GM18511 (cell line): Measurements from ENCODE around the gene THBD.

ENCODE experiments used
- ATAC-seq: cut with Tn5 transposase; IDR thresholded peaks from one replicate; pipeline ENCODE4 v1.9.1; 2021; ENCODE audit warnings: mild to moderate bottlenecking, moderate library complexity; ENCODE audit not compliant: unreplicated experiment

Gene THBD

DNA sequence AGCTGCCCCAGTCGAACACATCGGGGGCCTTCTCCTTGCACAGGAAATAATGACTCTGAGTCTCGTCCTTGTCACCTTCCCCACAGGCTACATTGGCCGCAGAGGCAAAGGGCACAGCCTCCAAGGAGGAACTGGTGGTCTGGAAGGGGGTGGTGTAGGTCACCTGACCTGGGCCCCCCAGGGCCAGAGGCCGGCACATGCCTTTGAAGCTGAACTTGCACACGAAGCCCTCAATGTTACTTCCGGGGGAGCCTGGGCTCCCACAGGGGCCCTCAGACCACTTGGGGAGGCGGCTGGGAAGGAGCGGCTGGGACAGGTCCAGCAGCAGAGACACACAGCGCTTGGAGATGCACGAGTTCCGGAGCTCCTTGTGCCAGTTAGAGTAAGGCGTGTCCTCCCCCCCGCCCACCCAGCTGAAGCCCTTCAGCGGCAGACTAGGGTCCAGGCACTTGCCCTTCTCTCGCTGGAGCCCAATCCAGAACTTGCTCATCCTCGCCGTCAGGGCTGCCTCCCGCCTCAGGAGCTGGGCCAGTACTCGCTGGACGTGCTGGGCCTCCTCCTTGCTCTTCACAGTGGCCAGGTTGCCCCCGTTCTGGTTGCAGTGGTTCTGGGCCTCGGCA is 36.1 kb upstream of the THBD start:
- no peak for ATAC-seq

DNA sequence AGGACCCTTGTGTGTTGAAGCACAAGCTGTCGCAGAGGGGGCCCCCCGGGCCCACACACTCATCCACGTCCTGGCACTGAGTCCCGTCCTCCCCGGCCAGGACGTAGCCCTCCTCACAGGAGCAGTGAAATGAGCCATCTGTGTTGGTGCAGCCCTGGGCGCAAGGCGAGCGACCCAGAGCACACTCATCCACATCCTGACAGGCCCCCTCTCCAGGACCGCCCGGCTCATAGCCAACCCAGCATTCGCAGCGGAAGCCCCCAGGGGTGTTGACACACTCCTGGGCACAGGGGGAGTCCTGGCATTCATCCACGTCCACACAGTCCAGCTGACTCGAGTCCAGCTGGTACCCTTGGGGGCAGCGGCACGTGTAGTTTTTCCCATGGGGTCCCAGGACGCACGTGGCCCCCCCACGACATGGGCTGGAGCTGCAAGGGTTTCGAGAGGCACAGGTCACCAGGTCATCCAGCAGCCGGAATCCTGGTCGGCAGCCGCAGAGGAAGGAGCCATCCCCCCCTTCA is 35.4 kb upstream of the THBD start:
- ATAC-seq: no peak

DNA sequence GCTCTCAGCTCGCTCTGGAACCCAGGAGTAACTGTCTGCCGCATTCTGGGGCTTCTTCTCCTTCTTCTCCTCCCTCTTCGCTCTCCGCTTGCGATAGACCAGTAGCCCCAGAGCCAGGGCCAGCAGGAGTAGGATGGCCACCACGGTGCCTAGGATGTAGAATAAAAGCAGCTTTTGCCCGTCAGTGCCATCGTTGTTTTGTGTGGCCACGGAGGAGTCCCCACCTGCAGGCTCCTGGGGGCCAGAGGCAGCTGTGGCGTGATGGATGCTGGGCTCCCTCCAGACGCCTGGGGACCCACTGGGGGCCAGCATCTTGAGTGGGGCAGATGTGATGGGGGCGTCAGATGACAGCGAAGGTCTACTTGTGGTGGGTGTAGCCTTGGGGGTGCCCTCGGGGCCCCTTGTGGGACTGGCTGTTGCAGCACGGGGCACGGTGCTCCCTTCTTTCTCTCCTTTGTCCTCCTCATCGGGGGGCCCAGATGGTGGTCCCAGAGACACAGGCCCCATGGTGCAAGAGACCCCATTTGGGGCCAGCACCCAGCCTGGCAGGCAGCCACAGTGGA is 34.9 kb upstream of the THBD start:
- ATAC-seq: no peak

DNA sequence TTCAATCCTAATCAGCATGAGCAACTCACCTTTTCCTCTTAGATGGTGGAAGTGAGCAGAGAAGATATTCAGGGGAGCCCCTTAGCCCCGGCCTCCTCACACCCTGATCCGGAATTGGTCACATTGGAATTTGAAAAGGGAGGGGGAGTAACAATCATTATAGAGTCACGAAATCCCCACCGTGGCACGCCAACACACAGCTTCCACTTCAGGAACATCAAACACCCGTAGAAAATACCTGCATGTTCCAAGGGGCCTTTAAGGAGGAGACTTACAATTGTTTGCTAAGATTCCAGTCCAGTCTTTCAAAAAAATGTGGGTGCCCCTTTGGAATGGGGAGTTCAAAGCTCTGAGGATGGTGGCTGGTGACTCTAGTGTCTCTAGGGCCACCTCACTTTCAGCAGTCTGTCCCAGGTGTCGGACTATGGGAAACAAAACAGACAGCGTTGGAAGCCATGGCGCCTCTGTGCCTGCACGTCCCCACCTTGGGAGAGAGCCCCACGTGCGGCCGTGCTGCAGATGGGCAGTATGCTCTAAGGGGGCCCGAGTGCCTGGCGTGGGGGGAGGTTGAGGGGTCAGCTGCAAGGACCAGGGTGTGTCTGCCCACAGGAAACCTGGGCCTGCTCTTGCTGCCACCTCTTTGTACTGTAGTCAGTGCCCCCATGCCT is 34.2 kb upstream of the THBD start:
- ATAC-seq: no peak

DNA sequence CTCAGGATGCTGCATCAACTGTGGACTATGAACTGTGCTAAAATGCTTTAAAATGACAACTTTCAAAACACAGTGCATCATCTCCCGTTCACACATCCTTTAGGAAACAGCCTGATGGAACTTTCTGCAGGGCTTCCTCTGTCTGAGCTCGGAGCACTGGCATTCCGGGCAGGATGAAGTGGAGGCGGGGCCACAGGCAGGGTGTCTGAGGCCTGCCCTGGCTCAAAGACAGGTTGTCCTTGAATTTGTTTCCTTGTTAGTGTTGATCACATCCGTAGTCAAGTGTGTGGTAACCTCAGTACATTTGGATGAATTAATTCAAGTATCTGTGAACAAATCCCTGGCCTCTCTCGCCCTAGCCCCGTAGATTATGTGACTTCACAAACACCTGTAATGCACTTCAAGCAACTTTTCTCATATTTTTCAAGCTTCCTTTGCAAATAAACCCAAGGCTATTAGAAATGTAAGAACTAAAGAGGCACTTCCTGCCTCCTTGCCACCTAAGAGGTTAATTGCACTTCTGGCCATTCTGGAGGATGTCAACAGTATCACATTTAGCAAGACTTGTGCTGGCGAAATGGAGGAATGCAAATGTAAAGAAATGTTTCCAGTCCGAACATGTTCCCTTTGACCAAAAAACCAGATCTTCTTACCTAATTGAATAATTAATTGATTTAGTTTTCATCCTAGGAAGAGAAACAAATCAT is 33.5 kb upstream of the THBD start:
- no peak for ATAC-seq

DNA sequence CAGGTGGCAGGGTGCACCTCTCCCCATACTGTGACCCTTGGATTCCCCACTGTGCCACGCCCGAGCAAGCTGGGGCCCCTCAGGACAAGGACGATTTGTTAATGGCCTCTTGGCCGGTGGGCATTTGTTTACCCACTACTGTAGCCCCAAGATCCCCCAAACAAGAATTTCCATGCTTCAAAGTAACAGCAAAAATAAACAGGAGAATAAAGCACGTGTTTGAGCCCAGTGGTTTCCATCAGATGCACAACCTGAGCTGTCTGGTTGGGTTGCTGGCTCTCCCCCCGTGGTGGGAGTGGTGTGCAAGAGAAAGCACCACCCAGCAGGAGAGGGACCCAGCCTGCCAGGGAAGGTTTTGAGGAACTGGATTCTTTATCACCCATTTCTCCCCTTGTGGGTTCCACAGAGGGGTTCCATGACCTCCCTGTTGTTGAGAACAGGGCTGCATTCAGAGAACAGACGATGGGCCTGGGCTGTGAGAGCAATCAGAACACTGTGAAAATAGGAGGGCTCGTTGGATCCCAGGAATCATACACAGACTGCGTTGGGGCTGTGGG is 31.9 kb upstream of the THBD start:
- no peak for ATAC-seq

DNA sequence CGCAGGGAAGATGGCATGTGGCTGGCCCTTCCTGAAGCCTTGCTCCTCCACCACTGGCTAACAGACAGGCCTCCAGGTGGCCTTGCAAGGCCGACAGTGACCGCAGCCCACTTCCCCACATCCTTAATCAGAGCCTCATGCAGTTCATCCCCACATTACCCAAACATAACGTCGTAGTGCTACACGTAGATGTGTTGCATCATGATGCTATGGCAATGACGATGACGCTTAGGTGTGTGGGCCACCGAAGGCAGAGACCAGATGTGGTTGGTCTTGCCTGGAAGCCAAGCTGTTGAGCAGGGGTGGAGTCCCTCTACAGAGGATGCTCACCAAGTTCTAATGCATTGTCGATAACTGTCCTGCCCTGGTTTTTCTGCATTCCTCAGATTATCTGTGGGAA is 31.0 kb upstream of the THBD start:
- ATAC-seq: no peak

DNA sequence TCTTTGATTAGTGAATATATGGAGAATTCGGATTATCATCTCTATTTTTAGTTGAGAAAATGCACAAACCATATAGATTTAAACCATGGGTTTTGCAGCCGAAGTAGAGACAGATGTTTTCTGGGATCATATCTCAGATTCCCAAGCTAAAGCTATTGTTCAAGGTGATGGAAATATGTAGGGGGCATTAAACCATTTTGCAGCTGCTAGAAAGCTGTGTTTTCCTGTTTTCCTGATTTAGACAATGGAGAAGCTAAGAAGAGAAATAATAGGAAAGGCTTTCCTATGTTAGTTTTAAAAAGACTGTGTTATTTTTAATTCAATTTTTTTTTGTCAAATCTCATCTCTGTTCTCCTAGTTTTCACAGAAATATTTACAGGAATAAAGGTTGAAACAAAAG is 30.5 kb upstream of the THBD start:
- no peak for ATAC-seq

DNA sequence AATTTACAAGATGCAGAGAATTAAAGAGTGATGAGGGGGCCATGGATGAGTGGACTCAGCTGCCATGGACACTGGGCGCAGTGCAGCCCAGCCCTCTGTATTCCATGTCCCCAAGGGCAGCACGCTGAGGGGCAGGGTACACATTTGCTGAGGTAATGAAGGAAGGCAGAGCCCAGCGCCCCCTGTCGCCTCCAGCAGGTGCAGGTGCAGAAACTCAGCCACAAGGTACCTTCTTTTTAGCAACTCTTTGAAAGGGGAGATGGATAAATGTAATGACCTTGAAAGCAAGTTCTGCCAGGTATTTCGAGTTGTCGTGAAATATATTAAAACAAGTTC is 29.5 kb upstream of the THBD start:
- ATAC-seq: no peak

DNA sequence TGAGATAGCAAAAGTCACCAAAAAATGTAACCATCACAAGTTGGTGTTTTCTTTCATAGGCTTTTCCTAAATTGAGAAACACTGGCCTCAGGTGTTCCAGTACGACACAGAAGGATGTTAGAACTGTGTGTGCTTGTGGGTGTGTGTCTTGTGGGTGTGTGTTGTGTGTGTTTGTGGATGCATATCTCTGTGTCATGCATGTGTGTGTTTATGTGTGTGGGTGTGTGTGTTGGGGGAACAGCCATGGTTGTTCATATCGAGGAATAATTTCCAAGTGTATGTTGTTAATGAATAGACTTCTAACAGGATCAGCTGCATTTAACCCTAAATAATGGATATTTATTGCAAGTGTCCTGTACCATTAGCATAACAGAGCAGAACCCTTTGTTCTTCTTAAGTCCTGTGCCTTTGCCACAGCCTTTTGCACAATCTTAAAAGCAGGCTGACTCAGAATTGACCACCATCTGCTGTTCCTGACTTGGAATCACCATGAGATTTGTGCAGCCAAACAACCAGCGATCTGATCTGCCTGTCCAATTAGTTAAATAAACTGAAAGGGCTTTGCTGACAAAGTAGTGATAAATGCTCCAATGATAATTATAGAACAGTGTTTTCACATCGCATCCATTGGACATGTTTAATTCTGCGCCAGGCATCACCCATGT is 29.0 kb upstream of the THBD start:
- ATAC-seq: no peak

DNA sequence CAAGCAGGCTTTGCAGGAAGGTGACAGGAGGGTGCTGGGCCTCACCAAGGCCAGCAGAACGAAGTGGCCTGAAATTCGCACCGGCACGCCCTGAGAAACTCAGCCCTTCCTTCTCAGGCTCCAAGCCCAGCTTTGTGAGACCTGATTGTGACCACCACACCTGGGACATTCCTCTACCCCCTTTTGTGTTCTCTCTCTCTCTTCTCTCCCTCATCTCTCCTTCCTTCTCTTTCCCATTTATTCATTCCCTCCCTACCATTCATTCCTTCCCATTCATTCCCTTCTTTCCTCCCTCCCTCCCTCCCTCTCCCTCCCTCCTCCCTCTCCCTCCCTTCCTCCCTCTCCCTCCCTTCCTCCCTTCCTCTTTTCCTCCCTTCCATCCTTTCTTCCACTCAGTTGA is 27.8 kb upstream of the THBD start:
- no peak for ATAC-seq

DNA sequence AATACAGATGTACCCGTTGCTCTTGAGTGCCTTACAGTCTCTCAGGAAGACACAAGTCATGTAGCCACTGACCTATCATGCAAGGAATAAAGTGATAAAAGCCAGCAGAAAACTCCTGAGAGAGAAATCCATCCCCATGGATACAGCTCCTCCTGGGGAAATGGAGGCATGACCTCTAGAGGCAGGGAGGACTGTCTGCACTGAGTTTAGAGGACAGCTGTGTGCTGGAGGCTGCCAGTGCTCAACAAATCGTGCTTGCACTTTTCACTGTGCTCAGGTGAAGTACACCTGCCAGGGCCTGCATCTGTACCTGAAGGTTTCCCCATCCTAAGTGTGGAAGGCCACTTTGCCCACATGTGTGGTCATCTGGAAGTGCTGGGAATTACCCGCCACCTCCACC is 24.6 kb upstream of the THBD start:
- ATAC-seq: no peak

DNA sequence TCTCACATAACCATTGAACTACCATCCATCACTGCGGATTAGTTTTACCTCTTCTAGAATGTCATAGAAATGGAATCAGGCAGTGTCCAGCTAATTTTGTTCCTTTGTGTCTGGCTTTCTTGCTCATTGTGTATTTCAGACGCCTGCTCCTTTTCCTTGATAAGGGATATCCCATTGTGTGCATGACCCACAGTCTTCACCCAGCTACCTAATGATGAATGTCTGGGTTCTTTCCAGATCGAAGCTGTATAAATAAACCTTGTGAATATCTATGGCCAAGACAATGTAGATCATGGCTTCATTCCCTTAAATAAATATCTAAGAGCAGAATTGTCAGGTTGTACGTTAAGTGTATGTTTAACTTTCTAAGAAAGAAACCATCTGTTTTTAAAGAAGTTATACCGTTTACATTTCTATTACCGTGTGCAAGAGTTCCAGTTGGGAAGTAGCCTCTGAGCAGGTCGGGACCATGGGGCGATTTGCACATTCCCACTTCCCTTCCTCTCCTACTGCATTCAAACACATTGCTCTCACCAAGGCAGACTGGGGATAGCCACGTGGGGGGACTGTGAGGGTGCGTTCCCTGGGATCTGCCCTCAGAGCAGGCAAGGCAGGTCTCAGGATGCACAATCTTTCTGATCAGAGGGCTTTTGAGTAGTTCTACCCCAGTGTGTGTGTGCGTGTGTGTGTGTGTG is 23.6 kb upstream of the THBD start:
- no peak for ATAC-seq

DNA sequence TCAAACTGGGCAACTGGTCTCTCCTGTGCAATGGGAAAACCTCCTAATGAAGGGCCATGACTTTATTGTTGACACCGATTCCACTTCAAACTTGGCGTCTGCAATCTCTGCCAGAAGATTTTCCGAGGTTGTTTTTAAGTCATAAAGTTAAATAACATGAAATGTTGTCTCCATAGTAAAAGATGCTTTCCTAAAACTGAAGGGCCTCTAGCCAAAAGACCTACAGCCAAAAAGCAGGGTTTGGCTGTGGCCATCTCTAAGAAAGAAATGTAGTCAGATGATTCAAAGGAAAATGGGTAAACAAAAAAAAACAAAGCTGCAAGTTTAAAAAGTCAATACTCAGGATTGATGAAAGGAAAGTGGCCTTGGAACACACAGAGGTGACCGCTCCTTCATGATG is 22.5 kb upstream of the THBD start:
- ATAC-seq: no peak

DNA sequence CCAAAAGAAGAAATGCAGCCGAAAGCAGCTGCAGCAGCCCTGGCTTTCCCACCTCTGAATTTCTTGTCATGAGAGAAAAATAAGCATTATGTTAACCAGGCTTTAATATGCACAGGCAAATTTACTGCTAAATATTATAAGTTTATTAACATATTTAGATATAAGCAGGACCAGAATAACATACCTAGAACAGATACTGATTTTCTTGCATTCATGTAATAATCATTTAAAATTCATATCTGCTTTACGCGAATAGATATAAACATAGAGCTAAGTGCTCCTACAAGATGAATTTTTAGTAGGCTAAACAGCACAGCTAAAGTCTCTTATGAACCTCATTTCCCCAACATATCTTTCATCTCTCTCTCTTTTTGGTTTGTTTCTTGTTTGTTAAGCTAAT is 21.9 kb upstream of the THBD start:
- no peak for ATAC-seq

DNA sequence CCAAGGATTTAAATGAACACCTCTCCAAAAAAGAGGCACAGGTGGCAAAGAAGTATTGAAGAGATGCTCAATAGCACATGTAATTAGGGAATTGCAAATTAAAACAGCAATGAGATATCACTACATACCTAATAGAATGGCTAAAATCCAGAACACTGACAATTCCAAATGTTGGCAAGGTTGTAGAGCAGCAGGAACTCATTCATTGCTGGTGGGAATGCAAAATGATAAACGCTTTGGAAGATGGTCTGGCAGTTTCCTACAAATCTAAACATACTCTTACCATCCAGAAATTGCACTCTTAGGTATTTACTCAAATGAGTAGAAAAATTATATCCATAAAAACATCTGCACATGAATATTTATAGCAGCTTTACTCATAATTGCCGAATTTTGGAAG is 19.6 kb upstream of the THBD start:
- no peak for ATAC-seq

DNA sequence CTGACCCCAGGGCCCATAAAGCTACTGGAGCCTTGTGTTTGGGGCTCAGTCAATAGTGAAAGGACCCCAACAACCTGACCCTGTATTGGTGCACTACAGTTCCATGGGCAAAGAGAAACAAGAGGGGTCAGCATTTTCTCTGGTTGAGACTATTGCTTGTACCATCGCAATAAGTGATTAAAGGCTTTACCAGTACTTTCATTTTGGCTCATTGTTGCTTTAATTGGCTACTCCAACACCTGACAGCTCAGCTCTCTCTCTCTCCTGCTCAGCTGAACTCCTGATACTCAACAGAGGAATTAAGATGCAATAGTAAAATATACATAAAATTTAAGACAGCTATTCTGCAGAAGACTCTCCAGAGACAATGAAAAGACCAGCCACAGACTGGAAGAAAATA is 18.8 kb upstream of the THBD start:
- ATAC-seq: peak; percentile 52

DNA sequence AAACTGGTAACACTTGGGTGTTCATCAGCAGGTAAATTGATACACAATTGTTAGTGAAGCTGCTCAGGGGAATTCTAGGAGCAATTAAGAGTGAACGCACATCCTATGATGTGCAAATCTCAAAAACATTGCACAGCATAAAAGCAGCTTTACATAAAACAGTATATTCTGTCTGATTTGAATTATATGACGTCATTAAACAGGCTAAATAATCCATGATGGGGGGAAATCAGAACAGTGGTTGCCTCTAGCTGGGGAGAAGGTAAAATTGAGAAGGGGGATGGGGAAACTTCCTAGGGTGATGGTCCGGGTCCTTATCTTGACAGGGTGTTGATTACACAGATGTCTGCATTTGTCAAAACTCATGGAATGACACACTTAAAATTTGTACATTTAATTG is 17.3 kb upstream of the THBD start:
- no peak for ATAC-seq

DNA sequence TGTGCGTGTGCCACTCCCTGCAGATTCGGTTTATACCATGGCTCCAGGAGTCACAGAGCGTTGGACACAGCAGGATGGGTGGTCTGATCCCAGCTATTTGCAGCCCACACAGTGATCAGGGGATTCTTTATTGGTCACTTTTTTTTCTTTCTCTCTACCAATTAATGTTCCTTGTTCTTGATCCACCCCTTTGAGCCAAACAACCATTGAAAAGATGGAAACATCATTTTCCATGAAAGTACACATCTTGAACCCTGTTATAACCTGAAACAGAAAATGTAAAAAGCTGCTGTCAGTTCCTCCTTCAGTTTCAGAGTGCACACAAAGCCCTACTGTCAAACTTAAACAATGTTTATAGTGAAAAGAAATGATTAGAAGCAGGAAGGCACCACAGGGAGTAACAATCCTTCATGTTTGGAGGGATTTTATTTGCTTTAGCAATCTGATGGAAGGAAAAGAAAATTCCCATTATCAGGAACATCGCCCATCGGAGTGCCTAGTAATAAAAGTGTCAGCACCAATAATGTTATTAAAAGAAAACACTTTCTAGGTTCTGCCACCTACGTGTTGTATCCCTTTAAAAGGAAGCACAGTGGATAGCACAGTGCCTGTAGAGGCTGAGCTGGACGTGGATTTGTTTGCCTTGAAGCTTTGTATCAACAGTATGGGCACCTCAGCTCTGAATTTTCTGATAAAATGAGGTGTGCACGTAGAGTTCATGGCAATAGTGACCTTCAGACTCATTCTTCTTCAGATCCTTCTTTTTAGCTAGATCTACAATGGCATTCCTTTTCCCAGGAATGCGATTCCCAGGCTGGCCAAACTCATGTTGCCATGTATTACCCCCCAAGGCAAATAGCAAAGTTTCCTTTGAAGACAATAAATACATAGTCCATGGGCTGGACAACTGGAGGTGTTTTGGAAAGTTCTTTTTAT is 16.1 kb upstream of the THBD start:
- no peak for ATAC-seq

DNA sequence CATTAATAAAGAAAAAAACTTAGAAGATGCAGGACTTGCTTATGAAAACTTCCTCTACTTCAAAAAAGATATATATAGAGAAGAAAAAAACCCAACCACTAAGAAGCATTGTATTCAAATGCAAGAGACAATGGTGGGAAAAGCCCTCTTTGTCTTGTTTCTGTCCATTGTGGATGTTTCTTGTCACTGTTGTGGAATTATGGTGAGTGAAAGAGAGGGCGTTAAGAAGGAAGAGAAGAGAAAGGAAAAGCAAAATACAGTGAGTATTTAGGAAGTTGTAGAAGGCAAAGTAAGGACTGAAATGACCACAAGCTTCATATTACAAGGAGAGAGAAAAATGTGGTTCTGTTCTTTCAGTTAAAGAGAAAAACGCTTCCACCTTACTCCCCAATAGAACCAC is 14.1 kb upstream of the THBD start:
- no peak for ATAC-seq
